ENCODE data around the gene ANKRD12. TPM values are rescaled to one million over a fixed set of nuclear protein-coding genes. Genes with fewer than 3 reads are reported as not detected.

Gene ANKRD12
- total RNA-seq, 1 donor from 2014 or later: 26.1 TPM

DNA sequence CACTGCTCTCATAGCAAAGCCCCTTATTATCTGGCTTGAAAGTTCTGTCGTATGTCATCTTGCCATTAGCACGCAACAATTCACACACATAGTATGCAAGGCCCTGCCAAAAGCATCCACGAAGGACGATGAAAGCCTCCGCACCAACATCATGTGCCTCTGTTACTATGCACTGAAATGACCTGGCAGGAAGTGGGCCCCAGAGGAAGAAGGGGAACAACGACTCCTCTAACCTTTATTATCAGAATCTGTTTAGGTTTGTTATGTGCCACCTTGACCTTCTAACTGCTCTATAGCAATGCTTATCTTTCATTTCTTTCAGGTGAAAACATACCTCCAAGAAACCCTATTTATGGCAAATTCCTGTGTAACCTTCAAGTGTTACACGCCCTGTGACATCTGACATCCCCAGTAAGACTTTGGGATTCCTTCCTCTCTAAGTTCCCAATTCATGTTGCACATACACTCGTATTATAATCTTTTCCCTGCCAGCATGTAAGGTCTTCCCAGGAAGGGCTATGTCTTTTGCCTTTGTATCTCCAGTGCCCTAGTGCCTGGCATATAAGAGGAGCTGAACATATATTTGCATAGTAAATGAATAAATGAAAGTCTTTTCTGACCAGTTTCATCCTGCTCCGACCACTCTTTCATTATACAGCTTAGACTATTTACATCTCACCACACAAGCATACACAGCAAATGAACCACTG, 41.1 kb upstream of the ANKRD12 start:
- H3K27me3 ChIP-seq (ENCODE audit: control insufficient read depth in 3 of 3, insufficient read depth in 3 of 3, low read length in 3 of 3): no peaks in the 10 kb centered on the region
- no peaks in the 10 kb centered on the region for H3K9me3 ChIP-seq (ENCODE audit: control insufficient read depth in 3 of 3, low read length in 3 of 3)
- no peaks in the 10 kb centered on the region for H3K36me3 ChIP-seq (ENCODE audit: control insufficient read depth in 3 of 3, insufficient read depth in 3 of 3, low read length in 3 of 3)
- no peak overlapping the region for H3K27ac ChIP-seq (ENCODE audit: low read depth, low read length)
- no peak overlapping the region for H3K4me3 ChIP-seq (ENCODE audit: low read length in 3 of 3)
- no peak overlapping the region for H3K9ac ChIP-seq (ENCODE audit: low read depth in 1 of 3, low read length in 3 of 3)
- H3K4me1 ChIP-seq (ENCODE audit: control insufficient read depth in 3 of 3, insufficient read depth in 3 of 3, low read length in 3 of 3): peaks cover 0 to 4% (median 0%) of the 10 kb centered on the region in 3 donors

DNA sequence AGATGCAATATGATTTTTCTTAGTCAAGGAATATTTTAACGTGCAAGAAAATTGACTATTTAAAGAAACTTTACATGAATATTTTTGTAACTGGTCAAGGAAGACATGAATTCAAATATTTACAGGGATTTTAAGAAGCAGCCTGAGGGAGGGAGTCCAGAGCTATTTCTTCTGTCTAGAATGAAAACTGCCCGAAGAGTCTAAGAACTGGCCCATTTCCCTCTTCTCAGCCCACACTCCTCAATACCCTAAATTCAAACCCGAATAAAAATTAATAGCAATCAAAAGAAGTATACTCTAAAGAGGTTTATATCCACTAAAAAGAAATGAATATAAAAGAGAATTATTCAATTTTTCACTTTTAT, 40.6 kb upstream of the ANKRD12 start:
- no peak overlapping the region for H3K27ac ChIP-seq (ENCODE audit: low read depth, low read length)
- no peak overlapping the region for H3K4me3 ChIP-seq (ENCODE audit: low read length in 3 of 3)
- H3K36me3 ChIP-seq (ENCODE audit: control insufficient read depth in 3 of 3, insufficient read depth in 3 of 3, low read length in 3 of 3): no peaks in the 10 kb centered on the region
- H3K9ac ChIP-seq (ENCODE audit: low read depth in 1 of 3, low read length in 3 of 3): no peak overlapping the region
- no peaks in the 10 kb centered on the region for H3K9me3 ChIP-seq (ENCODE audit: control insufficient read depth in 3 of 3, low read length in 3 of 3)
- no peaks in the 10 kb centered on the region for H3K27me3 ChIP-seq (ENCODE audit: control insufficient read depth in 3 of 3, insufficient read depth in 3 of 3, low read length in 3 of 3)
- H3K4me1 ChIP-seq (ENCODE audit: control insufficient read depth in 3 of 3, insufficient read depth in 3 of 3, low read length in 3 of 3): peaks cover 0 to 4% (median 0%) of the 10 kb centered on the region in 3 donors

DNA sequence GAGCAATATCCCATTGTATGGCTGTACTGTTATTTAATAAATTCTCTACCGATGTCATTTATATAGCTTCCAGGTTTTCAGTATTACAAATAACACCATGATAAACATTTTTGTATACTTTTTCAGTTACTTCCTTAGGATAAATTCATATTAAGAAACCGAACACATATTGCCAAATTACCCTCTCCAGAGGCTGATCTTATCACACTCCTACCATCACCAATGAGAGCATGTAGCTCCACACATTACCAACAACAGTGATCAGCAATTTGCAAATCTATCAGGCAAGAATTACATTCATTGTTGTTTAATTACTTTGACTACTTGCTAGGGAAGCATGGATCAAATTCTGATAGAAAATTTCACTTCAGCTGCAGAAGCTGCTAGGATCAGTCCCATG, 39.9 kb upstream of the ANKRD12 start:
- H3K27me3 ChIP-seq (ENCODE audit: control insufficient read depth in 3 of 3, insufficient read depth in 3 of 3, low read length in 3 of 3): no peaks in the 10 kb centered on the region
- H3K4me1 ChIP-seq (ENCODE audit: control insufficient read depth in 3 of 3, insufficient read depth in 3 of 3, low read length in 3 of 3): peaks cover 0 to 4% (median 2%) of the 10 kb centered on the region in 3 donors

GRCh38 chr18:9097349-9097748, 39.2 kb upstream of the ANKRD12 start:
- peaks cover 0 to 4% (median 2%) of the 10 kb centered on the region in 3 donors for H3K4me1 ChIP-seq (ENCODE audit: control insufficient read depth in 3 of 3, insufficient read depth in 3 of 3, low read length in 3 of 3)
- peak overlapping the region in 1 of 3 donors; percentile 28 for H3K4me3 ChIP-seq (ENCODE audit: low read length in 3 of 3)
- H3K9ac ChIP-seq (ENCODE audit: low read depth in 1 of 3, low read length in 3 of 3): peak overlapping the region in 1 of 3 donors; percentile 37
- H3K9me3 ChIP-seq (ENCODE audit: control insufficient read depth in 3 of 3, low read length in 3 of 3): no peaks in the 10 kb centered on the region
- H3K27me3 ChIP-seq (ENCODE audit: control insufficient read depth in 3 of 3, insufficient read depth in 3 of 3, low read length in 3 of 3): no peaks in the 10 kb centered on the region
- peak overlapping the region; percentile 48 for H3K27ac ChIP-seq (ENCODE audit: low read depth, low read length)
- H3K36me3 ChIP-seq (ENCODE audit: control insufficient read depth in 3 of 3, insufficient read depth in 3 of 3, low read length in 3 of 3): no peaks in the 10 kb centered on the region

More for the DNA sequence above, 39.9 kb upstream of the ANKRD12 start:
- H3K9me3 ChIP-seq (ENCODE audit: control insufficient read depth in 3 of 3, low read length in 3 of 3): no peaks in the 10 kb centered on the region
- H3K36me3 ChIP-seq (ENCODE audit: control insufficient read depth in 3 of 3, insufficient read depth in 3 of 3, low read length in 3 of 3): no peaks in the 10 kb centered on the region
- H3K4me3 ChIP-seq (ENCODE audit: low read length in 3 of 3): no peak overlapping the region
- peak overlapping the region in 1 of 3 donors; percentile 37 for H3K9ac ChIP-seq (ENCODE audit: low read depth in 1 of 3, low read length in 3 of 3)
- no peak overlapping the region for H3K27ac ChIP-seq (ENCODE audit: low read depth, low read length)

DNA sequence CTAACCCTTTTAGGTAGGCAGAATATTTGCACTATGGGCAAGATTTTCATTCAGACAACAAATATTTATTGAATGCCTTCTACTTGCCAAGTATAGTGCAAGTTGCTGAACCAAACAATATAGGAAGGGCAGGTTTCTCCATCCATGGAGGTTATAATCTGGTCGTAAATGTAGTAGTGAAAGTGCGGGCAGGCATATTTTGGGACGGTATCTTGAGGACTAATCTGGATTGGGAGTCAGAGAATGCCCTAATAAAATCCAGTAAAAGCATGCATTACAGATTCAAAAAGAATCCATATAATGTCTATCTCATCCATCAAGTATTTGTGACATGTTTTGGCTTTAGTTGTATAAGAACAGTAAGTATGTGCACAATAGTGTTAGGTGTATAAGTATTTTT, 35.8 kb upstream of the ANKRD12 start:
- Histone ChIP-seq H3K9ac (ENCODE audit: low read depth in 1 of 3, low read length in 3 of 3) (no peak overlapping the region), H3K4me3 (ENCODE audit: low read length in 3 of 3) (no peak overlapping the region), H3K36me3 (ENCODE audit: control insufficient read depth in 3 of 3, insufficient read depth in 3 of 3, low read length in 3 of 3) (no peaks in the 10 kb centered on the region), H3K27ac (ENCODE audit: low read depth, low read length) (no peak overlapping the region), H3K9me3 (ENCODE audit: control insufficient read depth in 3 of 3, low read length in 3 of 3) (no peaks in the 10 kb centered on the region), H3K4me1 (ENCODE audit: control insufficient read depth in 3 of 3, insufficient read depth in 3 of 3, low read length in 3 of 3) (peaks cover 15 to 25% (median 23%) of the 10 kb centered on the region in 3 donors), H3K27me3 (ENCODE audit: control insufficient read depth in 3 of 3, insufficient read depth in 3 of 3, low read length in 3 of 3) (no peaks in the 10 kb centered on the region)

- no peaks in the 10 kb centered on the region for H3K27me3 ChIP-seq (ENCODE audit: control insufficient read depth in 3 of 3, insufficient read depth in 3 of 3, low read length in 3 of 3)
- H3K36me3 ChIP-seq (ENCODE audit: control insufficient read depth in 3 of 3, insufficient read depth in 3 of 3, low read length in 3 of 3): no peaks in the 10 kb centered on the region
- no peaks in the 10 kb centered on the region for H3K9me3 ChIP-seq (ENCODE audit: control insufficient read depth in 3 of 3, low read length in 3 of 3)
- H3K4me1 ChIP-seq (ENCODE audit: control insufficient read depth in 3 of 3, insufficient read depth in 3 of 3, low read length in 3 of 3): peaks cover 26 to 36% (median 34%) of the 10 kb centered on the region in 3 donors
- peak overlapping the region; percentile 86 for H3K27ac ChIP-seq (ENCODE audit: low read depth, low read length)
- H3K9ac ChIP-seq (ENCODE audit: low read depth in 1 of 3, low read length in 3 of 3): peak overlapping the region; percentile 81 to 94 (median 89)
- peak overlapping the region; percentile 80 to 96 (median 80) for H3K4me3 ChIP-seq (ENCODE audit: low read length in 3 of 3)
Measured at GRCh38 chr18:9101730-9102507, 34.7 kb upstream of the ANKRD12 start.

DNA sequence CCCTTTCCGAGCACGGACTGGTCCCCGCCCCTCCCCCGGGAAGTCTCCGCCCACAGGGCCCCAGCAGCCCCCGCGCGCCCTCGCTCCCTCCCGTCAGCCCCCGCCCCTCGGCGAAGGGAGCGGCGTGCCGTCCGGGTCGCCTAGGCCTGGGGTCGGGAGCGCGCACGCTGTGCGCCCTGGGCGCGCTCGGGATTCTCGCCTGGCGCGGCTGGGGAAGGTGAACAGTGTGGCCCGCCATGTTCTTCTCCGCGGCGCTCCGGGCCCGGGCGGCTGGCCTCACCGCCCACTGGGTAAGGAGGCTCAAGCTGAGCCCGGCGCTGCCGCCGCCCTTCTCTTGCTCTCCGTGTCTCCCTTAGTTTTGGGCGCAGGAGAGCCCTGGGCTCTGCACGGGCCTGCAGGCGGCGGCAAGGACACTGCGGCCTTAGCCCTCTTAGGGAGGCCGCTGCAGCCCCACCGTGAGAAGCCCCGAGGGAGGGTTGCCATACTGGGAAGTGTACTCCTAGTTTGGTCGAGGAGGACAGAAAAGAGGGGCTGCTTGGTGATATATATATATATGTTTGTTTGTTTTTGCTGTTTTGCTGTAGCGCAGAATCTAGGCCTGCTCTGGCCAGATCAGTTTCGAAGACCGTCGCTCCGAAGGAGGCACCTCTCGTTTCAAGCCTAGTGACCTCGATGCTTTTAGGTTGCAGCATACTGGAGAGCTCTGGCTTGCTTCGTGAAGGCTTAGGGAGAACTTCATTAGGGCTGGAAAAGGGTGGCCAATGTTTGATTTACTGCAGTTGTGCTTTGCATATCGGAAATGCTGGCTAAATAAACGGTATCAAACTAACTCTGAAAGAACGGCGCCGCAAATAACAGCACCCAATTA, 33.8 kb upstream of the ANKRD12 start, which contains the start of gene NDUFV2:
Gene NDUFV2, plus strand, starts transcription at position 192 of the 868 bp plus-strand sequence. Its CDS starts 45 bp downstream, at position 237.
- H3K9ac ChIP-seq (ENCODE audit: low read depth in 1 of 3, low read length in 3 of 3): peak within 1 kb of the TSS; percentile 89 to 99 (median 92)
- H3K4me1 ChIP-seq (ENCODE audit: control insufficient read depth in 3 of 3, insufficient read depth in 3 of 3, low read length in 3 of 3): peaks cover 33 to 45% (median 38%) of the 10 kb centered on the region in 3 donors

GRCh38 chr18:9103376-9103873, 33.2 kb upstream of the ANKRD12 start:
- Histone ChIP-seq H3K9me3 (ENCODE audit: control insufficient read depth in 3 of 3, low read length in 3 of 3) (no peaks in the 10 kb centered on the region), H3K27me3 (ENCODE audit: control insufficient read depth in 3 of 3, insufficient read depth in 3 of 3, low read length in 3 of 3) (no peaks in the 10 kb centered on the region), H3K27ac (ENCODE audit: low read depth, low read length) (peak overlapping the region; percentile 86), H3K4me1 (ENCODE audit: control insufficient read depth in 3 of 3, insufficient read depth in 3 of 3, low read length in 3 of 3) (peaks cover 34 to 51% (median 40%) of the 10 kb centered on the region in 3 donors), H3K36me3 (ENCODE audit: control insufficient read depth in 3 of 3, insufficient read depth in 3 of 3, low read length in 3 of 3) (no peaks in the 10 kb centered on the region), H3K4me3 (ENCODE audit: low read length in 3 of 3) (peak overlapping the region; percentile 77 to 98 (median 80)), H3K9ac (ENCODE audit: low read depth in 1 of 3, low read length in 3 of 3) (peak overlapping the region; percentile 86 to 99 (median 92))

More for the DNA sequence above, 33.8 kb upstream of the ANKRD12 start, which contains the start of gene NDUFV2:
- Histone ChIP-seq H3K36me3 (ENCODE audit: control insufficient read depth in 3 of 3, insufficient read depth in 3 of 3, low read length in 3 of 3) (no peaks in the 10 kb centered on the region), H3K27me3 (ENCODE audit: control insufficient read depth in 3 of 3, insufficient read depth in 3 of 3, low read length in 3 of 3) (no peaks in the 10 kb centered on the region), H3K27ac (ENCODE audit: low read depth, low read length) (peak within 1 kb of the TSS; percentile 86), H3K9me3 (ENCODE audit: control insufficient read depth in 3 of 3, low read length in 3 of 3) (no peaks in the 10 kb centered on the region), H3K4me3 (ENCODE audit: low read length in 3 of 3) (peak within 1 kb of the TSS; percentile 80 to 98 (median 80))

DNA sequence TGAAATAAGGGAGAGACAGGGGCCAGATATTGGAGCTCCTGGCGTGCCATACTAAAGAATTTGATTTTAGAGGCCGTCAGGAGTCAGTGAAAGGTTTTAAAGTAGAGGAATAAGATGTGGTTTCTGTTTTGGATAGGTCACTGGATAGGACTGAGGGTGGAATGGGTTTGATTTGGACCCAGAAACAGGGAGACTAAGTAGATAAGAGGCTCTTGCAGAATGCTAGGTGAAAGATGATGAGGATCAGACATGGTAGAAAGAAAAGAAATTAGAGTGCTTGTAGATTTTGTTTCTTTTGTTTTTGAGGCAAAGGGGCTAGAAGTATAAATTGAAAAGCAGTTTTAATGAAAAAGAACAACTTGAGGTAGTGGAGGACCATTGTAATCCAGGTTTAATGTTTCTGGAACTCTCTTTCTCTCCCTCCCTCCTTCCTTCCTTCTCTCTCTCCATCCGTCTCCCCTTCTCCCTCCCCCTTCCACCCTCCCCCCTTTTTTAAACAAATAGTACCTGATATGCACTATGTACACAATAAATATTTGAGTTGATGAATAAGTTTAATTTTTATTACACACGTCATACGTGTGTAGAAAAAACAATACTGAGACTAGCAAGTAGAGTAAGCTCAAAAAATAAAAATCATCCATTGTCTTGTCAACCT, 32.2 kb upstream of the ANKRD12 start:
- Histone ChIP-seq H3K4me1 (ENCODE audit: control insufficient read depth in 3 of 3, insufficient read depth in 3 of 3, low read length in 3 of 3) (peaks cover 40 to 60% (median 42%) of the 10 kb centered on the region in 3 donors), H3K9me3 (ENCODE audit: control insufficient read depth in 3 of 3, low read length in 3 of 3) (no peaks in the 10 kb centered on the region), H3K27ac (ENCODE audit: low read depth, low read length) (peak overlapping the region; percentile 86), H3K27me3 (ENCODE audit: control insufficient read depth in 3 of 3, insufficient read depth in 3 of 3, low read length in 3 of 3) (no peaks in the 10 kb centered on the region), H3K4me3 (ENCODE audit: low read length in 3 of 3) (peak overlapping the region; percentile 77 to 98 (median 80)), H3K36me3 (ENCODE audit: control insufficient read depth in 3 of 3, insufficient read depth in 3 of 3, low read length in 3 of 3) (no peaks in the 10 kb centered on the region), H3K9ac (ENCODE audit: low read depth in 1 of 3, low read length in 3 of 3) (peak overlapping the region; percentile 86 to 99 (median 92))
